ENCODE data around the gene GABPA. TPM values are rescaled to one million over a fixed set of nuclear protein-coding genes. Genes with fewer than 3 reads are reported as not detected.

GABPA gene
- total RNA-seq, 1 experiment from 2014 or later = 24.8 TPM

- TF ChIP-seq CTCF (IDR thresholded peaks at IDR 0.05) (no peak), ATF2 (CRISPR knock-in tag; IDR thresholded peaks at IDR 0.05; ENCODE audit: borderline replicate concordance, low read depth) (no peak), RORB (CRISPR knock-in tag; IDR thresholded peaks at IDR 0.05) (no peak), TP53 (CRISPR knock-in tag; IDR thresholded peaks at IDR 0.05) (no peak), E2F5 (CRISPR knock-in tag; IDR thresholded peaks at IDR 0.05) (0 out of 2 replicates have a peak, but pooled peaks have one; percentile 11), ZNF416 (CRISPR knock-in tag; IDR thresholded peaks at IDR 0.05) (no peak), OVOL2 (CRISPR knock-in tag; IDR thresholded peaks at IDR 0.05; ENCODE audit: borderline replicate concordance) (no peak), CREM (CRISPR knock-in tag; IDR thresholded peaks at IDR 0.05) (0 out of 2 replicates have a peak, but pooled peaks have one; percentile 35), GRHL2 (CRISPR knock-in tag; IDR thresholded peaks at IDR 0.05; ENCODE audit: insufficient replicate concordance, severe bottlenecking) (no peak), ZBTB21 (CRISPR knock-in tag; IDR thresholded peaks at IDR 0.05; ENCODE audit: borderline replicate concordance) (no peak), FOXJ3 (CRISPR knock-in tag; IDR thresholded peaks at IDR 0.05; ENCODE audit: borderline replicate concordance) (no peak), ZNF317 (CRISPR knock-in tag; IDR thresholded peaks at IDR 0.05; ENCODE audit: borderline replicate concordance, low read depth) (no peak), SMAD4 (CRISPR knock-in tag; IDR thresholded peaks at IDR 0.05) (no peak), ATF3 (CRISPR knock-in tag; conservative IDR thresholded peaks at IDR 0.05) (no peak), TEAD4 (CRISPR knock-in tag; IDR thresholded peaks at IDR 0.05) (no peak), IRF2 (CRISPR knock-in tag; IDR thresholded peaks at IDR 0.05; ENCODE audit: borderline replicate concordance, low read depth) (no peak), KAT7 (CRISPR knock-in tag; IDR thresholded peaks at IDR 0.05; ENCODE audit: borderline replicate concordance) (no peak), HMGXB4 (CRISPR knock-in tag; IDR thresholded peaks at IDR 0.05) (no peak), ZMAT4 (CRISPR knock-in tag; IDR thresholded peaks at IDR 0.05) (no peak), SMAD3 (CRISPR knock-in tag; IDR thresholded peaks at IDR 0.05; ENCODE audit: borderline replicate concordance) (no peak), ZNF512 (CRISPR knock-in tag; IDR thresholded peaks at IDR 0.05; ENCODE audit: borderline replicate concordance) (no peak), ETV6 (CRISPR knock-in tag; IDR thresholded peaks at IDR 0.05) (peak; percentile 40; the same call in 1 of the 2 replicates), ATF1 (CRISPR knock-in tag; IDR thresholded peaks at IDR 0.05) (no peak), EMX1 (CRISPR knock-in tag; IDR thresholded peaks at IDR 0.05) (no peak), GTF2I (CRISPR knock-in tag; conservative IDR thresholded peaks at IDR 0.05) (no peak), JAZF1 (CRISPR knock-in tag; IDR thresholded peaks at IDR 0.05) (no peak), MLX (CRISPR knock-in tag; IDR thresholded peaks at IDR 0.05) (no peak), ZNF396 (CRISPR knock-in tag; IDR thresholded peaks at IDR 0.05; ENCODE audit: borderline replicate concordance) (no peak), NFE2L1 (CRISPR knock-in tag; IDR thresholded peaks at IDR 0.05) (peak; percentile 18; the same call in 1 of the 2 replicates)
These were observed at the start of gene GABPA, which contains the start of gene ATP5PF (continued) for GRCh38 chr21:25734904-25735645.
